ENCODE results near the gene TSPAN6. TPM values are rescaled to one million over a fixed set of nuclear protein-coding genes. Genes with fewer than 3 reads are reported as not detected.

TSPAN6 gene
- total and polyA plus RNA-seq, 2 donors (not counting 3 experiments of a cell fraction or from before 2014, with no cell fraction given): 43.1 to 65.5 TPM

DNA sequence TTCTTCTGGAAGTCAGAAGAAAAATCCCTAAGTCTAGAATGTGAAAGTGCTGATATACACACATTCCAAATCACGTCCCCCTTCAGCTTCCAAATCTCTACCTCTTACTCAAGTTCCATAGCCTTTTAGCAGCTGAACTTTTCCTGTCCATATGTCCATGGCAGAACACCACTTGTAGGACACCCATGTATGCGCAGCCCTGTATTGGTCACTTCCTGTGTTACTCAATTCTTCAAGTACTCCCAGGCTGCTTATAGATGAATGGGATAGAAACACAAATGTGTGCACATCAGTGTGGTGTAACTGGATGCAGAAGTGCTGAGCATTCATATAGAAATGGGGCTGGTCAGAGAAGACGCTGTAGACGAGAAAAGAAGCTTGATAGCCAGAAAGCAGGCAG, 26.2 kb upstream of the TSPAN6 start:
- H4K20me1 ChIP-seq (replicated peaks; ENCODE audit: control insufficient read depth, extremely low read depth, insufficient read depth, low read length): no peaks in the 10 kb centered on the region
- no peak overlapping the region for H3K9ac ChIP-seq (replicated peaks; ENCODE audit: extremely low read depth, insufficient read depth, low read length)
- CTCF ChIA-PET: interaction anchor here (0.7 to 1.8 kb wide), 5 partner anchors 9 to 106 kb away, joined by 3 to 11 read pairs (median 5); partner anchors contain the start of gene TSPAN6
- FAIRE-seq (no peak), DNase-seq (ENCODE audit: low read depth, low spot score) (no peak)
- H3K79me2 ChIP-seq (ENCODE audit: control insufficient read depth, insufficient read depth, low read length): peaks cover 36% of the 10 kb centered on the region
- no peaks in the 10 kb centered on the region for H3K9me3 ChIP-seq (replicated peaks; ENCODE audit: control insufficient read depth, insufficient read depth, low read length)
- peaks cover 31% of the 10 kb centered on the region for H3K4me1 ChIP-seq (ENCODE audit: control insufficient read depth, extremely low read depth, insufficient read depth, low read length)
- dilution Hi-C loops (cut with MboI; ENCODE audit: extremely low pct_ligation_motif_present, low sequenced_read_pairs): no loop called here
- H3K9me1 ChIP-seq (replicated peaks; ENCODE audit: control insufficient read depth, extremely low read depth, insufficient read depth, low read length): no peaks in the 10 kb centered on the region
- intact Hi-C loops (cut with micrococcal nuclease): no loop called here
- peaks cover 15 to 22% of the 10 kb centered on the region in 2 experiments for H3K36me3 ChIP-seq (ENCODE audit: control insufficient read depth in 2 of 2, extremely low read depth in 1 of 2, insufficient read depth in 2 of 2, low read length in 2 of 2)
- no peak overlapping the region for H3K27ac ChIP-seq (ENCODE audit: insufficient read depth, low read depth, low read length)
- TF ChIP-seq MYC (IDR thresholded peaks at IDR 0.05; ENCODE audit: low read depth, low read length): no peak
- TF ChIP-seq JUN (IDR thresholded peaks at IDR 0.05; ENCODE audit: borderline replicate concordance, insufficient read depth, insufficient read length, low read depth): no peak
- H3K4me3 ChIP-seq (replicated peaks in 1 of 3; ENCODE audit: insufficient read depth in 1 of 3, low read depth in 1 of 3, low read length in 3 of 3): no peak overlapping the region
- H3K27me3 ChIP-seq (ENCODE audit: control insufficient read depth in 2 of 2, insufficient read depth in 2 of 2, low read length in 2 of 2): no peaks in the 10 kb centered on the region
- no peak overlapping the region for H2AFZ ChIP-seq (ENCODE audit: low read depth, low read length)
- POLR2A ChIA-PET: no interaction called here
- no TSS peak for BruUV-seq (replicated peaks)
- H3K4me2 ChIP-seq (ENCODE audit: insufficient read depth, low read length): no peak overlapping the region

DNA sequence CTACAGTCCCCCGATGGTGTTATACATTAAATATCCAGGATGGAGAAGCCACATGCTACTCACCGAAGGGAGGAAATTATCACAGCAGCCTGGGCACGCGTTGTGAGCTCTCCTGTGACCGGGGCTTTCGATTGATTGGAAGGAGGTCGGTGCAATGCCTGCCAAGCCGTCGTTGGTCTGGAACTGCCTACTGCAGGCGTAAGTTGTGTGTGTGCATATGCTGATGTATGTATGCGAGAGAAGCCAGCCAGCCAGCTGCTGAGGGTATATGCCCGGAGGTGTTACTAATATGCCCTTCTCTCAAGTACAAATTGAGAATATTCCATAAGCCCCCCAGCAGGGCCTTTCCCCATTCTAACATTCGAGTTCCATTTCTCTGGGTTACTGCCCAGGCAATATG, 25.6 kb upstream of the TSPAN6 start:
- H3K4me1 ChIP-seq (ENCODE audit: control insufficient read depth, extremely low read depth, insufficient read depth, low read length): peaks cover 31% of the 10 kb centered on the region
- ChIA-PET POLR2A (no interaction called here), CTCF (interaction anchor here (0.8 to 1.8 kb wide), 4 partner anchors 8 to 47 kb away, joined by 4 to 11 read pairs (median 5); partner anchors contain the start of gene TSPAN6)
- BruUV-seq (replicated peaks): no TSS peak
- H3K9me1 ChIP-seq (replicated peaks; ENCODE audit: control insufficient read depth, extremely low read depth, insufficient read depth, low read length): no peaks in the 10 kb centered on the region
- H3K4me3 ChIP-seq (replicated peaks in 1 of 3; ENCODE audit: insufficient read depth in 1 of 3, low read depth in 1 of 3, low read length in 3 of 3): no peak overlapping the region
- no peak overlapping the region for H2AFZ ChIP-seq (ENCODE audit: low read depth, low read length)
- H3K9ac ChIP-seq (replicated peaks; ENCODE audit: extremely low read depth, insufficient read depth, low read length): no peak overlapping the region
- intact Hi-C loops (cut with micrococcal nuclease): no loop called here
- H3K27ac ChIP-seq (ENCODE audit: insufficient read depth, low read depth, low read length): no peak overlapping the region
- H4K20me1 ChIP-seq (replicated peaks; ENCODE audit: control insufficient read depth, extremely low read depth, insufficient read depth, low read length): no peaks in the 10 kb centered on the region
- no peak for DNase-seq (ENCODE audit: low read depth, low spot score)
- H3K9me3 ChIP-seq (replicated peaks; ENCODE audit: control insufficient read depth, insufficient read depth, low read length): no peaks in the 10 kb centered on the region
- H3K4me2 ChIP-seq (ENCODE audit: insufficient read depth, low read length): no peak overlapping the region
- no peaks in the 10 kb centered on the region for H3K27me3 ChIP-seq (ENCODE audit: control insufficient read depth in 2 of 2, insufficient read depth in 2 of 2, low read length in 2 of 2)
- TF ChIP-seq GATA2 (IDR thresholded peaks at IDR 0.05; ENCODE audit: insufficient read depth, insufficient read length, low read depth, low read length) (no peak), JUN (IDR thresholded peaks at IDR 0.05; ENCODE audit: borderline replicate concordance, insufficient read depth, insufficient read length, low read depth) (no peak), POLR2A (IDR thresholded peaks at IDR 0.05; ENCODE audit: low read depth, low read length) (no peak), FOS (IDR thresholded peaks at IDR 0.05; ENCODE audit: borderline replicate concordance, insufficient read depth, low read length) (no peak), EZH2 (IDR thresholded peaks at IDR 0.05; ENCODE audit: borderline replicate concordance, low read depth, low read length, severe bottlenecking) (no peak), POLR2AphosphoS5 (IDR thresholded peaks at IDR 0.05; ENCODE audit: insufficient read depth, low read depth, low read length) (no peak), MYC (IDR thresholded peaks at IDR 0.05; ENCODE audit: low read depth, low read length) (no peak)
- TF ChIP-seq, protein P1, sequence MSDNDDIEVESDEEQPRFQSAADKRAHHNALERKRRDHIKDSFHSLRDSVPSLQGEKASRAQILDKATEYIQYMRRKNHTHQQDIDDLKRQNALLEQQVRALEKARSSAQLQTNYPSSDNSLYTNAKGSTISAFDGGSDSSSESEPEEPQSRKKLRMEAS (IDR thresholded peaks at IDR 0.05; ENCODE audit: insufficient read depth, insufficient read length): no peak
- TF ChIP-seq, protein P2, sequence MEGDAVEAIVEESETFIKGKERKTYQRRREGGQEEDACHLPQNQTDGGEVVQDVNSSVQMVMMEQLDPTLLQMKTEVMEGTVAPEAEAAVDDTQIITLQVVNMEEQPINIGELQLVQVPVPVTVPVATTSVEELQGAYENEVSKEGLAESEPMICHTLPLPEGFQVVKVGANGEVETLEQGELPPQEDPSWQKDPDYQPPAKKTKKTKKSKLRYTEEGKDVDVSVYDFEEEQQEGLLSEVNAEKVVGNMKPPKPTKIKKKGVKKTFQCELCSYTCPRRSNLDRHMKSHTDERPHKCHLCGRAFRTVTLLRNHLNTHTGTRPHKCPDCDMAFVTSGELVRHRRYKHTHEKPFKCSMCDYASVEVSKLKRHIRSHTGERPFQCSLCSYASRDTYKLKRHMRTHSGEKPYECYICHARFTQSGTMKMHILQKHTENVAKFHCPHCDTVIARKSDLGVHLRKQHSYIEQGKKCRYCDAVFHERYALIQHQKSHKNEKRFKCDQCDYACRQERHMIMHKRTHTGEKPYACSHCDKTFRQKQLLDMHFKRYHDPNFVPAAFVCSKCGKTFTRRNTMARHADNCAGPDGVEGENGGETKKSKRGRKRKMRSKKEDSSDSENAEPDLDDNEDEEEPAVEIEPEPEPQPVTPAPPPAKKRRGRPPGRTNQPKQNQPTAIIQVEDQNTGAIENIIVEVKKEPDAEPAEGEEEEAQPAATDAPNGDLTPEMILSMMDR (IDR thresholded peaks at IDR 0.05; ENCODE audit: extremely low read depth in 1 of 2, insufficient read depth in 1 of 2, low read depth in 1 of 2, low read length in 2 of 2): no peak
- H3K79me2 ChIP-seq (ENCODE audit: control insufficient read depth, insufficient read depth, low read length): peaks cover 41% of the 10 kb centered on the region
- no peak for FAIRE-seq
- dilution Hi-C loops (cut with MboI; ENCODE audit: extremely low pct_ligation_motif_present, low sequenced_read_pairs): no loop called here
- peaks cover 13 to 21% of the 10 kb centered on the region in 2 experiments for H3K36me3 ChIP-seq (ENCODE audit: control insufficient read depth in 2 of 2, extremely low read depth in 1 of 2, insufficient read depth in 2 of 2, low read length in 2 of 2)

Data from endothelial cell of umbilical vein (primary cell).